GM12874 (cell line): Measurements from ENCODE around the gene TAF3.

ENCODE experiments used
- TF ChIP-seq, protein P1 (sequence below): IDR thresholded peaks from 2 replicates; pipeline ENCODE4 v1.5.1; 2011; ENCODE audit warnings: low read depth, mild to moderate bottlenecking, control low read depth, low read length, moderate library complexity; ENCODE audit not compliant: insufficient read depth

TAF3 gene

DNA sequence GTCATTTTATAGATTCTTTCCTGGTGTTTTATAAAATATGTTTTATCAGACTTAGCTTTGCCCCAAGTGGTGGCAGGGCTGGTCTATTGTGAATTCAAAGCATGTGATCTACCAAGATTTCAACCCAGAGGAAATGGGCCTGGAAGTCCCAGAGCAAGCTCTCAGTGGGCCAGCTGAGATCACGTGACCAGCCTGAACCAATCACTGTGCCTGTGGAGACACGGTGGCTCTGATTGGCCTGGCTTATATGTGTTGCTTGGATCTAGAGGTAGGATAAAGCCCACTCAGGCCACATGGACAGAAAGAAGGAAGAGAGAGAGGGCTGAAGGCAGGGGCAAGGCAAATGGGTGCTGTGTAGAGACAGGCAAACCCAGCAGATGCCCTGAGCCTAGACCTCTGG lies 170.7 kb downstream of the TAF3 start:
- TF ChIP-seq, protein P1, sequence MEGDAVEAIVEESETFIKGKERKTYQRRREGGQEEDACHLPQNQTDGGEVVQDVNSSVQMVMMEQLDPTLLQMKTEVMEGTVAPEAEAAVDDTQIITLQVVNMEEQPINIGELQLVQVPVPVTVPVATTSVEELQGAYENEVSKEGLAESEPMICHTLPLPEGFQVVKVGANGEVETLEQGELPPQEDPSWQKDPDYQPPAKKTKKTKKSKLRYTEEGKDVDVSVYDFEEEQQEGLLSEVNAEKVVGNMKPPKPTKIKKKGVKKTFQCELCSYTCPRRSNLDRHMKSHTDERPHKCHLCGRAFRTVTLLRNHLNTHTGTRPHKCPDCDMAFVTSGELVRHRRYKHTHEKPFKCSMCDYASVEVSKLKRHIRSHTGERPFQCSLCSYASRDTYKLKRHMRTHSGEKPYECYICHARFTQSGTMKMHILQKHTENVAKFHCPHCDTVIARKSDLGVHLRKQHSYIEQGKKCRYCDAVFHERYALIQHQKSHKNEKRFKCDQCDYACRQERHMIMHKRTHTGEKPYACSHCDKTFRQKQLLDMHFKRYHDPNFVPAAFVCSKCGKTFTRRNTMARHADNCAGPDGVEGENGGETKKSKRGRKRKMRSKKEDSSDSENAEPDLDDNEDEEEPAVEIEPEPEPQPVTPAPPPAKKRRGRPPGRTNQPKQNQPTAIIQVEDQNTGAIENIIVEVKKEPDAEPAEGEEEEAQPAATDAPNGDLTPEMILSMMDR, result no peak

DNA sequence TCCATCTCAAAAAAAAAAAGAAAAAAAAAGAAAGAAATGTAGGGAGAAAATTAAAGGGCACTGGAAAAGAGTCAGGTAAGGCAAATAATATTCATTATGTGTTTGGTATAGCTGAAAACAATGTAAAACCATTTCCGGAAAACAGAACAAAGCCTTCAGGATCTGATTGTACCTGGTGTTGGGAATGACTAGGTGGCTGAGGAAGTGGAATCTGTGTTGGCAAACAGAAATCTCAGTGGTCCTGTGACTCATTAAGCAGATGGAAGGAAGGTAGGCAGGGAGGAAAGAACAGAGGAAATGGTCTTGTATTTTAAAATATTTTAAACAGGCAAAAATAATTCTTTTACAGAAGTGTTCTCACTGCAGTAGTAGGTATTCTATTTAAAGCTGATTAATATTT lies 180.5 kb downstream of the TAF3 start:
- TF ChIP-seq, protein P1, result no peak

DNA sequence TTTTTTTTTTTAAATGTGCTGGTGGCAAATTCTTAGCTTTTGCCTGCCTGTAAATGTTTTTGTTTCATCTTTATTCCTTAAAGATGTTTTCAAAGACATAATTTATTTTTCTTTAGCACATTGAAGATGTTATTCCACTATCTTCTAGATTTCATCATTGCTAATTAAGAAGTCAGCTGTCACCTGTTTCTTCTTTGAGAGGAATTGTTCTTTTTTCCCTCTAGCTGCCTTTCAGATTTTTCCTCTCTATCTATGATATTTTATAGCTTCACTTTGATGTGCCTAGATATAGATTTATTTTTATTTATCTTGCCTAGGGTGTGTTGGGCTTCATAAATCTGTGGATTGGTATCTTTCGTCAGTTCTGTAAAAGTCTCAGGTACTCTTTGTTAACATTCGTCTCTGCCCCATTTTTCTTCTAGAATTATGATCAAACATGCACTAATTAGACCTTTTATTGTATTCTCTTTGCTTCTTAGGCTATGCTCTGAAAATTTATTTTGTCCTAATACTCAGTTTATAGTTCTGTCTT lies 186.2 kb downstream of the TAF3 start:
- TF ChIP-seq, protein P1, result no peak

DNA sequence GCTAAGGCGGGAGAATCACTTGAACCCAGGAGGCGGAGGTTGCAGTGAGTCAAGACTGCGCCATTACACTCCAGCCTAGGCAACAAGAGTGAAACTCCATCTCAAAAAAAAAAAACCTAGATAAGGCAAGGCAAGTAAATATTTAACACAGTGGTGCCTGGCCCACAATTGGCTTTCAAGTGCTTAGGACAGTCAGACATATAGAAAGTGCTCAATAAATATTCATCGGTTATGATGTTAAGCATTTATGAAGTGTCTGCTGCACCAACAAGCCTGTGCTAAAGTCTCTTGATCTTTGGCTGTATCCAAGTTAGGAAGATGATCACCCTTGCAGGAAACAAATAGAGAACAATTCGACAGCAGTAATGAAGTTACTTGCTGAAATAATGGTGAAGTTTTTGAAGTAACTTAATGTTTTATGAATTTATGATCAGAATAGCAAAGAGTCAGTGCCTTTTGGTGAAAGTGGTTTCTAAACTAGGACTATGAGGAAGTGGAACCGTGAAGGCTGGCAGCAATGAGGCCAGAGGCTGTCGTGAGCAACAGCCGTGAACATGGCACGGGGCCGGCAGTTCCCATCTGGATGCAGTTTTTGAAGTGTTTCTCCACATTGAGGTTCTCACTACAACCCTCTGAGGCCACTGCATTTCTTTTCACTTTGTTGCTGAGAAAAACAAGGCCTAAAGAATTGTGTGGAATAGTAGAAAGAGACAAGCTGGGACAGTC lies 188.1 kb downstream of the TAF3 start:
- TF ChIP-seq, protein P1, result no peak

DNA sequence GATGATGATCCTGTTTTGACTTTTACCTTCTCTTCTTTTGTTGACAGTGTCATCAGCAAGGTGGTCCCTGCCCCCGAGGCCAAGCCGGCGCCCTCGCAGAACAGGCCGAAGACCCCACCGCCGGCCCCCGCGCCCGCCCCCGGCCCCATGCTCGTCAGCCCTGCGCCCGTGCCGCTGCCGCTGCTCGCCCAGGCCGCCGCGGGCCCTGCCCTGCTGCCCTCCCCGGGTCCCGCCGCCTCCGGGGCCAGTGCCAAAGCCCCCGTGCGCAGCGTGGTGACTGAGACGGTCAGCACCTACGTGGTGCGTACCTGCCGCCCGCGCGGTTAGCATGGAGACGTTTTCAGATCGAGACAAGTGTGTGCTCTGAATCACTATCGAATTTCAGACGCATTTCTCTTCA lies 190.7 kb downstream of the TAF3 start:
- TF ChIP-seq, protein P1, result no peak

DNA sequence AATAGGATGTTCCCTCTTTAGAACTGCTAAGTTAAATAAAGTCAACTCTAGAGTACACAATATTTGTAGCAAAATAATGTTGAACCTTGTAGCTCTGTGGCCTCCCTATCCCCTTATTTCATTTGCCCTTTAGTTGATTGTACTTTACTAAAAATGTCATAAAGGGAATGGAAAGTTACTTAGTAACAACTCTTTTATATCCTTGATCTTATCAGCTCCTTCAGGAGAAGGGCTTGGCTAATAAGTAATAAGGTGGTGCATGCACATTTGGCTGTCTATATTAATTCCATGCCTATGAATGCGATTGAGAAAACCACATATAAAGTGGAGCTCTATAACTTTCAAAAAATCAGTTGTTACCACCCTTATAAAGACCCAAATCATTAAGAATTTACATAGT lies 194.7 kb downstream of the TAF3 start:
- TF ChIP-seq, protein P1, result no peak

DNA sequence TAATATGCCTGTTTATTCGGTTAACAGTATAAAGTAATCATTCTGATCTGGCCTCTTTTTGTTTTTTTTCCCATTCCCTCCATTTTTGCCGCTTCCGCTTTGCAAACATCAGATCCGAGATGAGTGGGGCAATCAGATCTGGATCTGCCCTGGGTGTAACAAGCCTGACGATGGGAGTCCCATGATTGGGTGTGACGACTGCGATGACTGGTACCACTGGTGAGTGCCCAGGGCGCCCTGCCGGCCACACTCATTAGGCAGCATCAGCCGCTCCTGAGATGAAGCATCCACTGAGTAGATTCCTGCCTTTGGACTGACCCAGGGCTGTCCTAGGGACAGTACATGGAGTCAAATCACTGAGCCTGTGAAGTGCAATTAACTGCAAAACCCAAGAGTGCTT lies 195.3 kb downstream of the TAF3 start:
- TF ChIP-seq, protein P1, result no peak
